OCI-LY1 (cell line): ENCODE measurements around the gene STX2.

ENCODE experiments used
- EZH2 ChIP-seq: fragments of 200-600 bp; sonication (generic), shearing (Covaris generic); IDR thresholded peaks from 2 replicates; pipeline ENCODE4 v1.8.0; 2017; ENCODE audit warnings: borderline replicate concordance, mixed run types, mild to moderate bottlenecking, antibody characterized with exemption, low read length, moderate library complexity, mixed read lengths
- TF ChIP-seq, protein P1 (sequence below): fragments of 200-600 bp; sonication (generic), shearing (Covaris generic); IDR thresholded peaks from 2 replicates; pipeline ENCODE4 v1.5.1; 2017; ENCODE audit warnings: mild to moderate bottlenecking, antibody characterized with exemption, low read length, moderate library complexity, mixed read lengths

DNA sequence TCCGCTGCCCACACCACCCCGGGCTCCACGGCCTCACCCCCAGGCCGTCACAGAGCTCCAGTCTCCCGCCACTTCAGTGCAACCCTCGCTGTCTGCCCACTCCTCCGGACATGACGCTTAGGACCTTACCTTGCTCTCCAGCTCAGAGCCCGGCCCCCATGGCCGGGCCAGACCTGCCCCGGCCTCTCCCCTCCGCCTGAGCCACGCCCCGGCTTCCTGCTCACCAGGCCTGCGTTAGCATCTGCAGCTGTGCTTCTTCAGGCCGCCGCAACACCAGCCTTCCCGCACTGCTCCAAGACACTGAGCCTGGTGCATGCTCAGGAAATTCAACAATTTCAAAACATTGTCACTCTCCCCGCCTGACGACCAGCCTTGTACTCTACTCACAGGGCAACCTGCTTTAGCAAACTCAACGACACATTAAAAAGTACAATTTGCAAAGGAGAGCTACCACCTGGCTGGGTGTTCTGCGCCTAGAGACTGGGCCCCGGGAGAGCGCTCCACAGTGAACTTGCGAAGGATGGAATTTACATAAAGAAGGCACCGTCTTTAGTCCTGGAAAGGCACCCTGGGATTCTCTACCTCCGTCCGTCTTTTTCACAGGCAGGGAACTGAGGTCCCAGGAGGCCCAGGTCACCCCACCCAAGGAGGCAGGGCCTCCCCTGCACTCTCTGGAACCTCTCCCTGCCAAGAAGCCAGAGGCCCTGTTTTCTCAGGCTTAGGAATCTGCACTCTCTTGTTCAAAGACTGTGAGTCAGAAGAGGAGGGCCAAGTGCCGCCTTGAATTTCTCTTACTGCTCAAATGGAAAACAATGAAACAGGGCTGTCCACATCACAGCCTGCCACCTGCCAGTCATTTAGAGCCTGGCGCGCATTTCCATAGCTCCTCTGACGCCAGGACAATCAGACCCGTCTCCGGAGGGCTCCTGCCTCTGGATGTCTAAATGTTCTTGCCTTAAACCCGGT is 51.3 kb downstream of the STX2 start:
- TF ChIP-seq, protein P1, sequence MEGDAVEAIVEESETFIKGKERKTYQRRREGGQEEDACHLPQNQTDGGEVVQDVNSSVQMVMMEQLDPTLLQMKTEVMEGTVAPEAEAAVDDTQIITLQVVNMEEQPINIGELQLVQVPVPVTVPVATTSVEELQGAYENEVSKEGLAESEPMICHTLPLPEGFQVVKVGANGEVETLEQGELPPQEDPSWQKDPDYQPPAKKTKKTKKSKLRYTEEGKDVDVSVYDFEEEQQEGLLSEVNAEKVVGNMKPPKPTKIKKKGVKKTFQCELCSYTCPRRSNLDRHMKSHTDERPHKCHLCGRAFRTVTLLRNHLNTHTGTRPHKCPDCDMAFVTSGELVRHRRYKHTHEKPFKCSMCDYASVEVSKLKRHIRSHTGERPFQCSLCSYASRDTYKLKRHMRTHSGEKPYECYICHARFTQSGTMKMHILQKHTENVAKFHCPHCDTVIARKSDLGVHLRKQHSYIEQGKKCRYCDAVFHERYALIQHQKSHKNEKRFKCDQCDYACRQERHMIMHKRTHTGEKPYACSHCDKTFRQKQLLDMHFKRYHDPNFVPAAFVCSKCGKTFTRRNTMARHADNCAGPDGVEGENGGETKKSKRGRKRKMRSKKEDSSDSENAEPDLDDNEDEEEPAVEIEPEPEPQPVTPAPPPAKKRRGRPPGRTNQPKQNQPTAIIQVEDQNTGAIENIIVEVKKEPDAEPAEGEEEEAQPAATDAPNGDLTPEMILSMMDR = no peak
- TF ChIP-seq EZH2 = no peak
